ENCODE measurements around the gene LDLRAD4. TPM values are rescaled to one million over a fixed set of nuclear protein-coding genes. Genes with fewer than 3 reads are reported as not detected.

The LDLRAD4 gene
- polyA plus RNA-seq, 1 donor = 9.1 TPM

DNA sequence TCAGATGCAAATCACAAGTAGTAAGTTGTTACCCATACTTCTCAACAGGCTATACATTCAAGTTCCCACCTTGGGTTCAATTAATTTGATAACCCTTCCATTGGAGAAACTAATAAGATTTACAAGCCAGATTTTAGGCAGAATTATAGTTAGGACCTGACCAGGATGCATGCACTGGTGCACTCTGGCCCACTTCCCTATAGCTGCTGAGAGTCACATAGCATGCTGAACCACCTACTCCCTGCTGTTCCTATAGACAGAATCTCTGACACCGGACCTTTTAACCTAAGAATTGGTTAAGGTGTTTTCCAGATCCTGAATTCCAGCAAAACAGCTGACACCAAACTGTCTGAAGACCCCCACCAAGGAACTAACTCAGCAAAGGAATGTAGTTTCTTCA lies 481.6 kb downstream of the LDLRAD4 start:
- no CpG with 5 or more reads among the region's 1 CpG for WGBS (ENCODE audit: insufficient coverage, low lambda C conversion rate)
- H3K4me3 ChIP-seq (ENCODE audit: low read length) = no peak overlapping the region
- H3K27ac ChIP-seq (ENCODE audit: low read length) = no peak overlapping the region
- no peaks in the 10 kb centered on the region for H3K36me3 ChIP-seq (ENCODE audit: control insufficient read depth, insufficient read depth, low read length)
- no peak for DNase-seq
- H3K9me3 ChIP-seq (ENCODE audit: control insufficient read depth, low read depth, low read length) = peaks cover 13% of the 10 kb centered on the region
- no peaks in the 10 kb centered on the region for H3K4me1 ChIP-seq (ENCODE audit: control insufficient read depth, insufficient read depth, low read length)
- H3K27me3 ChIP-seq (ENCODE audit: control insufficient read depth, insufficient read depth, low read length) = no peaks in the 10 kb centered on the region

Other genes starting within 250 kb of the LDLRAD4 start
- 27.9 TPM for gene CEP192, start 227.4 kb upstream of the LDLRAD4 start, polyA plus RNA-seq

Data from large intestine (tissue), 3 donors.